Tibial nerve (tissue), 4 donors: ENCODE data around the gene FRMD6. TPM values are rescaled to one million over a fixed set of nuclear protein-coding genes. Genes with fewer than 3 reads are reported as not detected.

Experiments used
- DNase-seq, 2 donors: peaks; one replicate each; pipeline ENCODE4 v3.0.0-alpha.2; 2019; ENCODE audit warnings: low spot score in 2 of 2
- H3K27ac ChIP-seq, 4 donors: fragments of 200-600 bp; sonication (generic) in 3 of 4; one replicate each; pipeline ENCODE4 v1.5.1; 2017 to 2019; ENCODE audit warnings: mild to moderate bottlenecking in 1 of 4
- H3K27me3 ChIP-seq, 2 donors: fragments of 200-600 bp; sonication (generic) in 1 of 2; one replicate each; pipeline versions ENCODE4 v1.5.1 to v1.6.0; 2017 to 2019
- H3K36me3 ChIP-seq, 3 donors: fragments of 200-600 bp; sonication (generic); one replicate each; pipeline ENCODE4 v1.5.1; 2018 to 2019
- H3K4me1 ChIP-seq, 4 donors: fragments of 200-600 bp; sonication (generic) in 3 of 4; one replicate each; pipeline ENCODE4 v1.5.1; 2017 to 2019
- H3K4me3 ChIP-seq, 4 donors: fragments of 200-600 bp; sonication (generic) in 3 of 4; one replicate each; pipeline ENCODE4 v1.5.1; 2017 to 2019; ENCODE audit warnings: mild to moderate bottlenecking in 1 of 4, moderate library complexity in 1 of 4
- H3K9me3 ChIP-seq, 4 donors: fragments of 200-600 bp; sonication (generic) in 3 of 4; one replicate each; pipeline ENCODE4 v1.5.1; 2017 to 2019
- CTCF ChIP-seq, 5 experiments: fragments of 200-600 bp in 3 of 5; fragments of 450-650 bp in 2 of 5; sonication (generic) in 3 of 5; IDR thresholded peaks; one replicate each; pipeline ENCODE4 v1.5.1; 2016 to 2019; ENCODE audit warnings: antibody characterized with exemption in 5 of 5, mild to moderate bottlenecking in 3 of 5, moderate library complexity in 2 of 5
- EP300 ChIP-seq, 2 donors: sonication (generic); formaldehyde crosslinking; IDR thresholded peaks; one replicate each; pipeline ENCODE4 v1.6.1; 2017; ENCODE audit warnings: antibody characterized with exemption in 2 of 2, mild to moderate bottlenecking in 1 of 2
- POLR2A ChIP-seq, 2 donors: fragments of 450-650 bp; IDR thresholded peaks; one replicate each; pipeline ENCODE4 v1.6.1; 2017; ENCODE audit warnings: antibody characterized with exemption in 2 of 2, mild to moderate bottlenecking in 2 of 2, moderate library complexity in 2 of 2
- WGBS, 2 donors: methylation state at CpG; one replicate each; pipeline ENCODE4 v1.1.5; 2018; 5-methylcytosine and 5-hydroxymethylcytosine counted together
- total RNA-seq, 4 donors: library from RNA; depleted of rRNA; stranded (reverse); fragments of >200 nt; gene quantifications; one replicate each; pipeline ENCODE4 v1.1.0, GENCODE V29; 2016

Gene FRMD6
- total RNA-seq, 4 donors from 2014 or later = 31.6 to 52.4 (median 44.9) TPM

DNA sequence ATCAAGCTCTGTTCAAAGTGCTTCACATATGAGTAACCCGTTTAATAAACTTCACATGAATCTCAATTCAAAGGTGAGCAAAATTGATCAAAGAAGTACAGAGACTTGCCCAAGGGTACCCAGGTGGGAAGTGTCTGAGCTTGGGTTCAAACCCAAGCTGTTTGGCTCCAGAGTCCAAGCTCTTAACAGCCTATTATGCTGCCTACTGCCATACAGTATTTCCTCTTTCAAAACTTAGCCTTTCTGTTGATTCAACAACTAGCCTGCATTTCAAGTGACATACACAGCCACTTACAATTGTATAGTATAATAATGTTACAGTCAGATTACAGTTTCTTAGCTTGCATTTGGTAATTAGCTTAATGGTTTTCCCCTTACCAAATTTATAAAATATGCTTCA lies 29.7 kb downstream of the FRMD6 start:
- H3K27ac ChIP-seq = peak overlapping the region in 2 of 4 donors; percentile 22 to 39
- no peaks in the 10 kb centered on the region for H3K9me3 ChIP-seq
- DNase-seq = no peak
- H3K4me1 ChIP-seq = peaks cover 0 to 74% (median 26%) of the 10 kb centered on the region in 4 donors
- H3K36me3 ChIP-seq = no peaks in the 10 kb centered on the region
- no peak for TF ChIP-seq CTCF (IDR thresholded peaks at IDR 0.05)
- TF ChIP-seq EP300 (IDR thresholded peaks at IDR 0.05) = no peak
- TF ChIP-seq POLR2A (IDR thresholded peaks at IDR 0.05) = no peak
- WGBS, 2 donors = 60 to 73% methylated on average over 1 of the region's 1 CpG
- no peaks in the 10 kb centered on the region for H3K27me3 ChIP-seq
- H3K4me3 ChIP-seq = no peak overlapping the region

GRCh38 chr14:51682411-51682810 lies 30.7 kb downstream of the FRMD6 start:
- Histone ChIP-seq H3K4me3 (no peak overlapping the region), H3K36me3 (no peaks in the 10 kb centered on the region), H3K27ac (peak overlapping the region in 1 of 4 donors; percentile 29), H3K27me3 (no peaks in the 10 kb centered on the region), H3K4me1 (peaks cover 0 to 66% (median 22%) of the 10 kb centered on the region in 4 donors), H3K9me3 (no peaks in the 10 kb centered on the region)
- TF ChIP-seq POLR2A (IDR thresholded peaks at IDR 0.05) = no peak
- no peak for TF ChIP-seq EP300 (IDR thresholded peaks at IDR 0.05)
- no peak for DNase-seq
- WGBS, 2 donors = 50 to 61% methylated on average over 1 of the region's 1 CpG

GRCh38 chr14:51684760-51685159 lies 33.0 kb downstream of the FRMD6 start:
- Histone ChIP-seq H3K36me3 (peaks cover 0 to 3% (median 0%) of the 10 kb centered on the region in 3 donors), H3K4me1 (peaks cover 0 to 61% (median 10%) of the 10 kb centered on the region in 4 donors), H3K4me3 (no peak overlapping the region), H3K27me3 (no peaks in the 10 kb centered on the region), H3K9me3 (no peaks in the 10 kb centered on the region), H3K27ac (peak overlapping the region in 1 of 4 donors; percentile 18)
- no peak for DNase-seq
- TF ChIP-seq EP300 (IDR thresholded peaks at IDR 0.05) (no peak), POLR2A (IDR thresholded peaks at IDR 0.05) (no peak), CTCF (IDR thresholded peaks at IDR 0.05) (no peak)

DNA sequence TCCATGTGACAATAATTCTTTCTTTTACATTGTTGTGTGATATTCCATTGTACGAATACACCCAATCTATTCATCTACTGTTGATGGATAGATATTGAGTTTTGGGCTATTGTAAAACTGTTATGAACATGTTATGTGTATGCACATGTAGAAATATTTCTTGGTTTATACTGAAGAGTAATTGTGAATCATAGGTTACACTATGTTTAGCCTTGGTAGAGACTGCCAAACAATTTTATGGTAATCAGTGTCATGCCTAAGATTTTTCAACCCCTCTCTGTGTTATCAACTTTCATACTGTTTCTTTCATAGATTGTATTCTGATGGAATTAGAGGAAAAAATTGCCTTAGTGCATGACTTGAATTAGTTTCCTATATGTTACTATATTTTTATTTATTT lies 39.5 kb downstream of the FRMD6 start:
- Histone ChIP-seq H3K4me3 (no peak overlapping the region), H3K27me3 (no peaks in the 10 kb centered on the region), H3K9me3 (no peaks in the 10 kb centered on the region), H3K27ac (no peak overlapping the region), H3K36me3 (peaks cover 0 to 19% (median 0%) of the 10 kb centered on the region in 3 donors), H3K4me1 (peaks cover 0 to 21% (median 0%) of the 10 kb centered on the region in 4 donors)
- DNase-seq = no peak
- no peak for TF ChIP-seq CTCF (IDR thresholded peaks at IDR 0.05)
- WGBS, 2 donors = 100% methylated on average over 1 of the region's 1 CpG

GRCh38 chr14:51692646-51693045 lies 40.9 kb downstream of the FRMD6 start:
- peaks cover 0 to 19% (median 0%) of the 10 kb centered on the region in 3 donors for H3K36me3 ChIP-seq
- H3K27ac ChIP-seq = no peak overlapping the region
- WGBS, 2 donors = 86 to 93% methylated on average over 3 of the region's 3 CpGs
- no peaks in the 10 kb centered on the region for H3K9me3 ChIP-seq
- no peak overlapping the region for H3K4me3 ChIP-seq
- H3K27me3 ChIP-seq = no peaks in the 10 kb centered on the region
- TF ChIP-seq CTCF (IDR thresholded peaks at IDR 0.05) = no peak
- TF ChIP-seq EP300 (IDR thresholded peaks at IDR 0.05) = no peak
- no peak for TF ChIP-seq POLR2A (IDR thresholded peaks at IDR 0.05)
- no peak for DNase-seq
- peaks cover 0 to 16% (median 0%) of the 10 kb centered on the region in 4 donors for H3K4me1 ChIP-seq

DNA sequence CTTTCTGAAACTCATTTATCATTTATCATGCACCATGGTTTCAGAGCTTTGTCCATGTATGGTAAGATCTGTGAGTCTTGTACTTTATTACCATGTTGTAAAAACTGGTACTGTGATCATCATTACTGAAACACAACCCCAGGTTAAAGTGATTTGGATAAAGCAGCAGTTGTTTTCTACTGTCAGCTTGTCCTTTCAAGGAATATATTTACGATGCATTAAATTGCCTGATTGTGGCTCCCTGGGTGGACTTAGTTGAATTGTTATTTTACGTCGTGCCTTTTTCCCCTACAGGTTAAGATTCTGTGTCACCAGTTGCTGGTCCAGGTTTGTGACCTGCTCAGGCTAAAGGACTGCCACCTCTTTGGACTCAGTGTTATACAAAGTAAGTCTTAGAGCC lies 46.1 kb downstream of the FRMD6 start:
- WGBS, 2 donors = 74 to 84% methylated on average over 3 of the region's 3 CpGs

More for the DNA sequence above, 46.1 kb downstream of the FRMD6 start:
- no peak for DNase-seq
- H3K27me3 ChIP-seq = no peaks in the 10 kb centered on the region
- peaks cover 0 to 19% (median 0%) of the 10 kb centered on the region in 4 donors for H3K4me1 ChIP-seq
- no peaks in the 10 kb centered on the region for H3K9me3 ChIP-seq
- TF ChIP-seq CTCF (IDR thresholded peaks at IDR 0.05) (no peak), POLR2A (IDR thresholded peaks at IDR 0.05) (no peak), EP300 (IDR thresholded peaks at IDR 0.05) (no peak)
- H3K36me3 ChIP-seq = peaks cover 0 to 2% (median 0%) of the 10 kb centered on the region in 3 donors
- no peak overlapping the region for H3K27ac ChIP-seq
- H3K4me3 ChIP-seq = no peak overlapping the region
